Fibroblast of skin of scalp (primary cell): ENCODE results near the gene C5orf15.

Source experiments
- DNase-seq: peaks from one replicate; pipeline ENCODE4 v3.0.0-alpha.2; 2013

Gene C5orf15

GRCh38 chr5:133921069-133921468 is 47.4 kb downstream of the C5orf15 start:
- DNase-seq = no peak

GRCh38 chr5:133919148-133920136 is 49.0 kb downstream of the C5orf15 start:
- no peak for DNase-seq

- no peak for DNase-seq
Observed at GRCh38 chr5:133918731-133919130, 49.7 kb downstream of the C5orf15 start.

GRCh38 chr5:133918316-133918715 is 50.1 kb downstream of the C5orf15 start:
- no peak for DNase-seq

GRCh38 chr5:133917785-133918184 is 50.6 kb downstream of the C5orf15 start:
- DNase-seq = no peak

GRCh38 chr5:133916914-133917313 is 51.5 kb downstream of the C5orf15 start:
- no peak for DNase-seq

GRCh38 chr5:133916479-133916878 is 51.9 kb downstream of the C5orf15 start:
- no peak for DNase-seq

GRCh38 chr5:133914434-133914833 is 54.0 kb downstream of the C5orf15 start:
- DNase-seq = no peak

GRCh38 chr5:133913413-133914155 is 54.8 kb downstream of the C5orf15 start:
- no peak for DNase-seq

- DNase-seq = no peak
Observed at GRCh38 chr5:133912951-133913350, 55.5 kb downstream of the C5orf15 start.

- DNase-seq = no peak
Observed at GRCh38 chr5:133910571-133910970, 57.9 kb downstream of the C5orf15 start.

GRCh38 chr5:133909603-133910002 is 58.8 kb downstream of the C5orf15 start:
- no peak for DNase-seq

- DNase-seq = no peak
Observed at GRCh38 chr5:133907075-133907474, 61.4 kb downstream of the C5orf15 start.

- no peak for DNase-seq
Observed at GRCh38 chr5:133906303-133906702, 62.1 kb downstream of the C5orf15 start.
